HCT116 (cell line): ENCODE data around the gene YY1. TPM values are rescaled to one million over a fixed set of nuclear protein-coding genes. Genes with fewer than 3 reads are reported as not detected.

ENCODE experiments used
- ATAC-seq: fragments of 200-7000 bp; cut with Tn5 transposase; 2 replicates; pipeline ENCODE4 v1.9.1; 2020; ENCODE audit warnings: mild to moderate bottlenecking, moderate library complexity
- BruUV-seq: library from RNA; stranded (reverse); fragments of 400-500 nt; replicated peaks from 2 replicates; lab custom pipeline; 2021; lab: Mats Ljungman, UMichigan
- CTCF ChIA-PET: fragments of 300-600 bp; sonication (Branson Sonifier 250); formaldehyde crosslinking; loops from one replicate; lab custom pipeline; 2021; ENCODE audit warnings: antibody characterized with exemption; lab: Charles Lee
- POLR2A ChIA-PET: fragments of 300-600, 350-600 bp; sonication (Branson Sonifier 250); formaldehyde crosslinking; loops from one replicate; lab custom pipeline; 2021; ENCODE audit warnings: antibody characterized with exemption; lab: Charles Lee
- RAD21 ChIA-PET, 2 experiments: fragments of 300-600 bp; sonication (Branson Sonifier 250); formaldehyde crosslinking; loops; one replicate each; lab custom pipeline; 2023; ENCODE audit warnings: low total read pairs in 2 of 2; ENCODE audit not compliant: uncharacterized antibody in 2 of 2, unreplicated experiment in 2 of 2, low non-redundant PET in 1 of 2; lab: Charles Lee
- DNase-seq: peaks from one replicate; pipeline ENCODE4 v3.0.0-alpha.2; 2010; ENCODE audit warnings: low read depth, low spot score
- H2AFZ ChIP-seq: fragments of 200-600 bp; shearing (Covaris generic), sonication (generic); 2 replicates; pipeline ENCODE4 v1.6.1; 2017; ENCODE audit warnings: low read depth, mixed run types, mixed read lengths, antibody characterized with exemption, low read length; ENCODE audit not compliant: poor library complexity, severe bottlenecking
- H3K27ac ChIP-seq: 2 replicates; pipeline ENCODE4 v1.5.1; 2012; ENCODE audit warnings: low read depth, low read length
- H3K27me3 ChIP-seq: fragments of 200-600 bp; sonication (generic); 2 replicates; pipeline ENCODE4 v1.6.1; 2016; ENCODE audit warnings: mixed run types, low read length, mixed read lengths; ENCODE audit not compliant: insufficient read depth
- H3K36me3 ChIP-seq, 2 experiments: fragments of 200-500 bp in 1 of 2; fragments of 200-600 bp in 1 of 2; sonication (Bioruptor generic) in 1 of 2; sonication (generic) in 1 of 2; 2 replicates each; pipeline versions ENCODE4 v1.5.1 to v1.6.1; 2014 to 2016; ENCODE audit warnings: low read length in 2 of 2, inconsistent platforms in 1 of 2, mixed read lengths in 1 of 2, mixed run types in 1 of 2; ENCODE audit not compliant: insufficient read depth in 2 of 2, control insufficient read depth in 1 of 2
- H3K4me1 ChIP-seq, 2 experiments: fragments of 200-600 bp in 1 of 2; sonication (generic) in 1 of 2; 2 replicates each; pipeline versions ENCODE4 v1.5.1 to v1.6.1; 2012 to 2017; ENCODE audit warnings: low read length in 2 of 2, inconsistent platforms in 1 of 2, mild to moderate bottlenecking in 1 of 2, mixed read lengths in 1 of 2, mixed run types in 1 of 2, moderate library complexity in 1 of 2; ENCODE audit not compliant: insufficient read depth in 2 of 2, control insufficient read depth in 1 of 2
- H3K4me2 ChIP-seq: fragments of 200-600 bp; sonication (generic); 2 replicates; pipeline ENCODE4 v1.6.1; 2017; ENCODE audit warnings: mixed run types, low read length, mixed read lengths
- H3K4me3 ChIP-seq, 2 experiments: fragments of 200-600 bp in 1 of 2; sonication (generic) in 1 of 2; replicated peaks in 1 of 2; 2 replicates each; pipeline ENCODE4 v1.5.1; 2011 to 2016; ENCODE audit warnings: low read length in 2 of 2, control low read depth in 1 of 2, low read depth in 1 of 2, mild to moderate bottlenecking in 1 of 2, mixed read lengths in 1 of 2, mixed run types in 1 of 2
- H3K79me2 ChIP-seq: fragments of 200-600 bp; sonication (generic); 2 replicates; pipeline ENCODE4 v1.6.1; 2017; ENCODE audit warnings: mild to moderate bottlenecking, mixed run types, low read length, moderate library complexity, mixed read lengths; ENCODE audit not compliant: insufficient read depth
- H3K9ac ChIP-seq: fragments of 200-600 bp; sonication (generic); 2 replicates; pipeline ENCODE4 v1.6.1; 2016; ENCODE audit warnings: low read length, mixed read lengths
- H3K9me2 ChIP-seq: fragments of 200-600 bp; sonication (generic), shearing (Covaris generic); 2 replicates; pipeline ENCODE4 v1.6.1; 2017; ENCODE audit warnings: mixed run types, mild to moderate bottlenecking, moderate library complexity; ENCODE audit not compliant: insufficient read depth
- H3K9me3 ChIP-seq, 2 experiments: fragments of 200-500 bp in 1 of 2; fragments of 200-600 bp in 1 of 2; sonication (Bioruptor generic) in 1 of 2; sonication (generic) in 1 of 2; 2 replicates each; pipeline ENCODE4 v1.6.1; 2014 to 2017; ENCODE audit warnings: low read length in 2 of 2, mixed read lengths in 2 of 2, inconsistent platforms in 1 of 2, low read depth in 1 of 2, mild to moderate bottlenecking in 1 of 2, mixed run types in 1 of 2, moderate library complexity in 1 of 2; ENCODE audit not compliant: control insufficient read depth in 1 of 2, insufficient read depth in 1 of 2
- H4K20me1 ChIP-seq: fragments of 200-600 bp; sonication (generic), shearing (Covaris generic); 2 replicates; pipeline ENCODE4 v1.6.1; 2017; ENCODE audit warnings: mixed run types, mild to moderate bottlenecking, moderate library complexity; ENCODE audit not compliant: insufficient read depth
- CBX3 ChIP-seq: IDR thresholded peaks from 2 replicates; pipeline ENCODE4 v1.6.1; 2012; ENCODE audit warnings: low read depth
- CEBPB ChIP-seq: IDR thresholded peaks from 2 replicates; pipeline ENCODE4 v1.6.1; 2012; ENCODE audit warnings: low read depth
- EGR1 ChIP-seq: IDR thresholded peaks from 2 replicates; pipeline ENCODE4 v1.6.1; 2012; ENCODE audit warnings: low read depth
- ELF1 ChIP-seq: IDR thresholded peaks from 2 replicates; pipeline ENCODE4 v1.6.1; 2012; ENCODE audit warnings: low read depth, borderline replicate concordance
- FOSL1 ChIP-seq: IDR thresholded peaks from 2 replicates; pipeline ENCODE4 v1.6.1; 2012; ENCODE audit warnings: low read depth
- JUND ChIP-seq: IDR thresholded peaks from 2 replicates; pipeline ENCODE4 v1.6.1; 2012
- MAX ChIP-seq: IDR thresholded peaks from 2 replicates; pipeline ENCODE4 v1.6.1; 2012
- POLR2A ChIP-seq: IDR thresholded peaks from 2 replicates; pipeline ENCODE4 v1.7.0; 2011; ENCODE audit warnings: borderline replicate concordance; ENCODE audit not compliant: insufficient read depth, insufficient read length; ENCODE audit errors: extremely low read depth
- POLR2AphosphoS5 ChIP-seq: IDR thresholded peaks from 2 replicates; pipeline ENCODE4 v1.6.1; 2011; ENCODE audit warnings: mild to moderate bottlenecking, low read depth, low read length, moderate library complexity
- SIN3A ChIP-seq: IDR thresholded peaks from 2 replicates; pipeline ENCODE4 v1.6.1; 2012; ENCODE audit warnings: low read depth
- SP1 ChIP-seq: IDR thresholded peaks from 2 replicates; pipeline ENCODE4 v1.6.1; 2012; ENCODE audit warnings: low read depth
- SRF ChIP-seq: IDR thresholded peaks from 2 replicates; pipeline ENCODE4 v1.6.1; 2012; ENCODE audit warnings: low read depth
- YY1 ChIP-seq: IDR thresholded peaks from 2 replicates; pipeline ENCODE4 v1.6.1; 2011; ENCODE audit warnings: low read length, low read depth, moderate library complexity, mild to moderate bottlenecking; ENCODE audit not compliant: insufficient replicate concordance; ENCODE audit errors: extremely low read depth
- ZNF274 ChIP-seq: fragments of 200-500 bp; sonication (Bioruptor generic); IDR thresholded peaks from 2 replicates; pipeline ENCODE4 v1.6.1; 2014; ENCODE audit warnings: mild to moderate bottlenecking, low read depth, low read length, inconsistent platforms
- intact Hi-C: fragments of 100-400 bp; cut with micrococcal nuclease; formaldehyde crosslinking; loops from 2 replicates; pipeline ENCODE4 v1.10.0; 2022
- total RNA-seq: library from RNA; stranded (reverse); gene quantifications from one replicate; pipeline ENCODE4 v1.2.1, GENCODE V29; 2021; ENCODE audit not compliant: unreplicated experiment
- TF ChIP-seq, protein P1 (sequence below): IDR thresholded peaks from 2 replicates; pipeline ENCODE4 v1.6.1; 2012

YY1 gene
- total RNA-seq, 1 experiment from 2014 or later = 111 TPM

DNA sequence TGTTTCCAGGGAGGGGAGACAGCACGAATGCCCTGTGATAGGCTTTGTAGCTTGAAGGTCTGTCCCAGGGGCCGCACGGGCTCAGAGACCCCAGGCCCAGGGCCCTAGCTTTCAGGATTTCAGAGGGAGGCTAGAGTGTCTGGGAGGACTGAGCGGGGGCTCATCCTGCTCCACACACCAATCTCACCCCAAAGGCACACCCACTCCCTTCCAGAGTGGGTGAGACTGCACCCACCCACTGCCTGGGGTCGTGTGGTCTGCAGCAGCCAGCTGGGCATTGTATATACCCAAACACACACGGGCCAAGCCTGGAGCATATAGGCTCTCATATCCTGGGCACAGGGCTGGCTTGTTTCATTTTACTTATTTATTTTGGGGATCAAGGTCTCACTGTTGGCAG is 78.4 kb downstream of the YY1 start:
- Histone ChIP-seq H3K4me3 (no peak overlapping the region), H3K9me3 (no peaks in the 10 kb centered on the region), H3K27me3 (no peaks in the 10 kb centered on the region), H3K79me2 (no peaks in the 10 kb centered on the region), H3K4me2 (peak overlapping the region; percentile 54), H3K27ac (no peak overlapping the region; the same call in 1 of the 2 replicates), H3K4me1 (peaks cover 3 to 13% of the 10 kb centered on the region in 2 experiments; a peak in 3 of 4 replicates), H3K9ac (peak overlapping the region; percentile 42; the same call in 1 of the 2 replicates), H2AFZ (no peak overlapping the region), H4K20me1 (no peaks in the 10 kb centered on the region)
- RAD21 ChIA-PET = no interaction called here
- no peak for DNase-seq
- POLR2A ChIA-PET = interaction anchor here (1.9 kb wide), 1 partner anchor 9 kb away, joined by 5 read pairs; no protein-coding TSS in a partner anchor
- no peak for TF ChIP-seq MAX
- TF ChIP-seq JUND = no peak
- no peak for TF ChIP-seq CBX3
- no peak for TF ChIP-seq SP1
- TF ChIP-seq POLR2AphosphoS5 = no peak
- TF ChIP-seq CEBPB = no peak
- no peak for TF ChIP-seq POLR2A
- TF ChIP-seq FOSL1 = no peak
- no peak for TF ChIP-seq ZNF274
- TF ChIP-seq EGR1 = no peak
- no peak for TF ChIP-seq SRF
- TF ChIP-seq ELF1 = no peak
- TF ChIP-seq YY1 = no peak
- TF ChIP-seq SIN3A = no peak
- TF ChIP-seq, protein P1, sequence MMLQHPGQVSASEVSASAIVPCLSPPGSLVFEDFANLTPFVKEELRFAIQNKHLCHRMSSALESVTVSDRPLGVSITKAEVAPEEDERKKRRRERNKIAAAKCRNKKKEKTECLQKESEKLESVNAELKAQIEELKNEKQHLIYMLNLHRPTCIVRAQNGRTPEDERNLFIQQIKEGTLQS = no peak
- TF ChIP-seq, all 23 proteins: peak for 0
- CTCF ChIA-PET = interaction anchor here (0.6 kb wide), 1 partner anchor 45 kb away, joined by 3 read pairs; no protein-coding TSS in a partner anchor
- intact Hi-C loops = no loop called here
- BruUV-seq = no TSS peak
- H3K36me3 ChIP-seq = no peaks in the 10 kb centered on the region
- H3K9me2 ChIP-seq = no peaks in the 10 kb centered on the region
- no peak for ATAC-seq
